BLaER1 (cell line): ENCODE data around the gene TAOK2.

Experiments used
- H3K27ac ChIP-seq: shearing (Covaris generic); formaldehyde crosslinking; 2 replicates; pipeline ENCODE4 v1.8.1; 2022
- H3K27me3 ChIP-seq: shearing (Covaris generic); formaldehyde crosslinking; 2 replicates; pipeline ENCODE4 v1.8.1; 2022
- H3K36me3 ChIP-seq: shearing (Covaris generic); formaldehyde crosslinking; 2 replicates; pipeline ENCODE4 v1.8.1; 2022
- H3K4me1 ChIP-seq: shearing (Covaris generic); formaldehyde crosslinking; 2 replicates; pipeline ENCODE4 v1.8.1; 2022
- H3K4me2 ChIP-seq: shearing (Covaris generic); formaldehyde crosslinking; 2 replicates; pipeline ENCODE4 v1.8.1; 2022
- H3K4me3 ChIP-seq: shearing (Covaris generic); formaldehyde crosslinking; 2 replicates; pipeline ENCODE4 v1.8.1; 2022
- H3K9ac ChIP-seq: shearing (Covaris generic); formaldehyde crosslinking; 2 replicates; pipeline ENCODE4 v1.8.1; 2022
- H3K9me3 ChIP-seq: shearing (Covaris generic); formaldehyde crosslinking; 2 replicates; pipeline ENCODE4 v1.8.1; 2022
- H4K20me1 ChIP-seq: shearing (Covaris generic); formaldehyde crosslinking; 2 replicates; pipeline ENCODE4 v1.8.1; 2022
- Cebpa-rat ChIP-seq: shearing (Covaris generic); IDR thresholded peaks from 2 replicates; pipeline ENCODE4 v1.8.1; 2022

The TAOK2 gene

GRCh38 chr16:29993191-29993902, 19.7 kb downstream of the TAOK2 start:
- Histone ChIP-seq H4K20me1 (no peaks in the 10 kb centered on the region; the same call in 1 of the 2 replicates), H3K4me3 (no peak overlapping the region), H3K9me3 (no peaks in the 10 kb centered on the region), H3K9ac (peak overlapping the region; percentile 98), H3K27me3 (no peaks in the 10 kb centered on the region), H3K36me3 (peaks cover 65% of the 10 kb centered on the region), H3K4me2 (peak overlapping the region; percentile 91), H3K27ac (peak overlapping the region; percentile 99), H3K4me1 (peaks cover 41% of the 10 kb centered on the region)
- TF ChIP-seq Cebpa-rat: no peak

GRCh38 chr16:29993903-29994599, 20.4 kb downstream of the TAOK2 start:
- H3K36me3 ChIP-seq: peaks cover 61% of the 10 kb centered on the region
- peaks cover 1% of the 10 kb centered on the region for H4K20me1 ChIP-seq
- peak overlapping the region; percentile 99 for H3K27ac ChIP-seq
- H3K4me1 ChIP-seq: peaks cover 48% of the 10 kb centered on the region
- H3K4me2 ChIP-seq: peak overlapping the region; percentile 91
- H3K27me3 ChIP-seq: no peaks in the 10 kb centered on the region
- no peak for TF ChIP-seq Cebpa-rat
- peak overlapping the region; percentile 98 for H3K9ac ChIP-seq
- H3K9me3 ChIP-seq: no peaks in the 10 kb centered on the region
- H3K4me3 ChIP-seq: peak overlapping the region; percentile 80

GRCh38 chr16:29994600-29995323, 21.1 kb downstream of the TAOK2 start:
- Histone ChIP-seq H3K27ac (peak overlapping the region; percentile 99), H3K4me3 (peak overlapping the region; percentile 80), H3K9ac (peak overlapping the region; percentile 98), H3K4me1 (peaks cover 55% of the 10 kb centered on the region), H3K4me2 (peak overlapping the region; percentile 91), H3K9me3 (no peaks in the 10 kb centered on the region), H3K36me3 (peaks cover 54% of the 10 kb centered on the region), H3K27me3 (no peaks in the 10 kb centered on the region), H4K20me1 (peaks cover 8% of the 10 kb centered on the region)
- TF ChIP-seq Cebpa-rat: no peak

- peaks cover 47% of the 10 kb centered on the region for H3K36me3 ChIP-seq
These were observed 21.7 kb downstream of the TAOK2 start, which contains the start of gene HIRIP3 for GRCh38 chr16:29995324-29995910. HIRIP3 (minus strand) TSS chr16:29995617; CDS start chr16:29995605, 12 bp downstream.

GRCh38 chr16:29995911-29996765, 22.5 kb downstream of the TAOK2 start, which contains the start of gene INO80E:
INO80E (plus strand) TSS chr16:29996241; CDS start chr16:29996311, 70 bp downstream.
- peaks cover 40% of the 10 kb centered on the region for H3K36me3 ChIP-seq
- peak within 1 kb of the TSS; percentile 91 for H3K4me2 ChIP-seq
- H3K4me3 ChIP-seq: peak within 1 kb of the TSS; percentile 80
- no peak for TF ChIP-seq Cebpa-rat
- H3K27ac ChIP-seq: peak within 1 kb of the TSS; percentile 99
- peaks cover 17% of the 10 kb centered on the region for H4K20me1 ChIP-seq
- H3K9ac ChIP-seq: peak within 1 kb of the TSS; percentile 98
- H3K27me3 ChIP-seq: no peaks in the 10 kb centered on the region
- H3K9me3 ChIP-seq: no peaks in the 10 kb centered on the region
- H3K4me1 ChIP-seq: peaks cover 69% of the 10 kb centered on the region

More at GRCh38 chr16:29995324-29995910, 21.7 kb downstream of the TAOK2 start, which contains the start of gene HIRIP3:
- Histone ChIP-seq H4K20me1 (peaks cover 14% of the 10 kb centered on the region), H3K4me3 (peak within 1 kb of the TSS; percentile 80), H3K27ac (peak within 1 kb of the TSS; percentile 99), H3K9me3 (no peaks in the 10 kb centered on the region), H3K9ac (peak within 1 kb of the TSS; percentile 98), H3K27me3 (no peaks in the 10 kb centered on the region), H3K4me2 (peak within 1 kb of the TSS; percentile 91), H3K4me1 (peaks cover 62% of the 10 kb centered on the region)
- no peak for TF ChIP-seq Cebpa-rat

- no peaks in the 10 kb centered on the region for H3K9me3 ChIP-seq
- peaks cover 75% of the 10 kb centered on the region for H3K4me1 ChIP-seq
- peak overlapping the region; percentile 98 for H3K9ac ChIP-seq
- peak overlapping the region; percentile 80 for H3K4me3 ChIP-seq
- TF ChIP-seq Cebpa-rat: no peak
- H3K36me3 ChIP-seq: peaks cover 33% of the 10 kb centered on the region
- peak overlapping the region; percentile 99 for H3K27ac ChIP-seq
- peaks cover 17% of the 10 kb centered on the region for H4K20me1 ChIP-seq
- peak overlapping the region; percentile 91 for H3K4me2 ChIP-seq
- no peaks in the 10 kb centered on the region for H3K27me3 ChIP-seq
These were observed 23.1 kb downstream of the TAOK2 start for GRCh38 chr16:29996766-29997250.

- Histone ChIP-seq H3K4me2 (peak overlapping the region; percentile 97), H4K20me1 (peaks cover 23% of the 10 kb centered on the region; the same call in 1 of the 2 replicates), H3K27ac (peak overlapping the region; percentile 91; the same call in 1 of the 2 replicates), H3K9ac (peak overlapping the region; percentile 1; the same call in 1 of the 2 replicates), H3K27me3 (no peaks in the 10 kb centered on the region), H3K4me3 (no peak overlapping the region), H3K36me3 (peaks cover 18% of the 10 kb centered on the region; the same call in 1 of the 2 replicates), H3K9me3 (no peaks in the 10 kb centered on the region), H3K4me1 (peaks cover 86% of the 10 kb centered on the region)
- TF ChIP-seq Cebpa-rat: no peak
These were observed 25.9 kb downstream of the TAOK2 start for GRCh38 chr16:29999605-30000004.
